GM19395 (cell line): ENCODE measurements around the gene BARX1.

ENCODE experiments used
- ATAC-seq: cut with Tn5 transposase; IDR thresholded peaks from one replicate; pipeline ENCODE4 v1.9.1; 2021; ENCODE audit warnings: mild to moderate bottlenecking, moderate library complexity; ENCODE audit not compliant: unreplicated experiment

BARX1 gene

GRCh38 chr9:93929231-93929630, 25.9 kb downstream of the BARX1 start:
- no peak for ATAC-seq

GRCh38 chr9:93922535-93922934, 32.6 kb downstream of the BARX1 start:
- ATAC-seq, result no peak

GRCh38 chr9:93920131-93920800, 34.9 kb downstream of the BARX1 start:
- ATAC-seq, result no peak

- ATAC-seq, result no peak
These were observed 37.1 kb downstream of the BARX1 start for GRCh38 chr9:93918061-93918460.

GRCh38 chr9:93917121-93917853, 37.9 kb downstream of the BARX1 start:
- ATAC-seq, result no peak

GRCh38 chr9:93916358-93916757, 38.8 kb downstream of the BARX1 start:
- ATAC-seq, result no peak

- ATAC-seq, result no peak
These were observed 43.2 kb downstream of the BARX1 start for GRCh38 chr9:93911801-93912554.

GRCh38 chr9:93911136-93911745, 43.9 kb downstream of the BARX1 start:
- ATAC-seq, result no peak

GRCh38 chr9:93910598-93910997, 44.6 kb downstream of the BARX1 start:
- no peak for ATAC-seq

GRCh38 chr9:93910196-93910595, 45.0 kb downstream of the BARX1 start:
- no peak for ATAC-seq

- no peak for ATAC-seq
These were observed 45.9 kb downstream of the BARX1 start for GRCh38 chr9:93909242-93909616.

- no peak for ATAC-seq
These were observed 46.4 kb downstream of the BARX1 start for GRCh38 chr9:93908591-93909241.

- no peak for ATAC-seq
These were observed 47.5 kb downstream of the BARX1 start for GRCh38 chr9:93907551-93908199.

GRCh38 chr9:93906195-93906880, 48.8 kb downstream of the BARX1 start:
- no peak for ATAC-seq

GRCh38 chr9:93905473-93906133, 49.6 kb downstream of the BARX1 start:
- no peak for ATAC-seq

- ATAC-seq, result no peak
These were observed 50.3 kb downstream of the BARX1 start for GRCh38 chr9:93904649-93905472.

- ATAC-seq, result no peak
These were observed 51.1 kb downstream of the BARX1 start for GRCh38 chr9:93903886-93904648.
